ENCODE results near the gene PET100. TPM values are rescaled to one million over a fixed set of nuclear protein-coding genes. Genes with fewer than 3 reads are reported as not detected.

PET100 gene
- total and polyA plus RNA-seq, 12 donors = 99.1 to 1,041 (median 150) TPM

DNA sequence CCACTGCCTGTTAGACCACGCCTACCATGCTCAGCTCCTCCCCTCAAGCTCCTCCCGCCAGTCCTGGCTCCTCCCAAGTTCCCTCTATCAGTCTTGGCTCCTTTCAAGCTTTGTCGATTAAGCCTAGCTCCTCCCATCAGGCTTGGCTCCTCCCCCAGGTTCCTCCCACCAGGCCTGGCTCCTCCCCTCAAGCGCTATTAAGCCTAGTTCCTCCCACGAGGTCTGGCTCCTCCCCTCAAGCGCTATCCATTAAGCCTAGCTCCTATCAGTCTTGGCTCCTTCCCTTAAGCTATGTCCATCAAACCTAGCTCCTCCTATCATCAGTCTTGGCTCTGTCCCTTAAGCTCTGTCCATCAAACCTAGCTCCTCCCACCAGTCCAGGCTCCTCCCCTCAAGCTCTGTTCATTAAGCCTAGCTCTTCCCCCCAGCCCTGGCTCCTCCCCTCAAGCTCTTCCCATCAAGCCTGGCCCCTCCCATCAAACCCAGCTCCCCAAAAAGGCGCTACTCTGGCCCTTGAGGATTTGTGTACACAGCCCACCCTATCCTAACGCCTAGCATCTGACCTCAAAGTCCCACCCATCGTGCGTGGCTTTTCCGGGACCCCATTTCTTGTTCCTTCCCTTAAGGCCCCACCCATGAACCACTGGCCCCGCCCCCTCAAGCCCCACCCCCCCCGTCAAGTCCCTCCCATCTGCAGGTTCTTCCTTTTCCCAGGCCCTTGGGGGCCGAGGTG lies 23.9 kb upstream of the PET100 start:
- no peaks in the 10 kb centered on the region for H3K9me3 ChIP-seq
- H3K27ac ChIP-seq = no peak overlapping the region
- no peaks in the 10 kb centered on the region for H3K4me1 ChIP-seq
- 61 to 70% methylated on average over 14 of the region's 14 CpGs for WGBS, 2 donors
- intact Hi-C loops (cut with DNase I) = no loop called here
- H3K27me3 ChIP-seq = peaks cover 0 to 51% (median 31%) of the 10 kb centered on the region in 7 donors
- DNase-seq (no peak), ATAC-seq (no peak)
- no peak for TF ChIP-seq CTCF (IDR thresholded peaks at IDR 0.05)
- no peak overlapping the region for H3K4me3 ChIP-seq
- H3K36me3 ChIP-seq = no peaks in the 10 kb centered on the region

DNA sequence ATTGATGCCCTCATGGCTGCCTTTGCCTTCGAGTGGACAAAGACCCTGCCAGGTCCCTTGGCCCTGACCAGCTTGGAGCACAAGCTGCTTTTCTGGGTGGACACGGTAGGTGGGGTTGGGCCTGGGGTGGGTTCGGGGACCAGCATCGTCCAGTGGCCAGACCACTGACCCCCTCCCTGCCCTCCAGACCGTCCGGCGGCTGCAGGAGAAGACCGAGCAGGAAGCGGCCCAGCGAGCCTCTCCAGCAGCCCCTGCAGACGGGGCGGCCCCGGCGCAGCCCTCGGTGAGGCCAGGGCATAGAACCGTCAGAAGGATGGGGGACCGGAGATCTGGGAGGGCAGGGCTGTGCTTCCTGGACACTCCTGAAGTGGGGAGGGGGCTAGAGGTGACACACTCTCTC lies 23.3 kb upstream of the PET100 start:
- Histone ChIP-seq H3K27me3 (peaks cover 0 to 53% (median 29%) of the 10 kb centered on the region in 7 donors), H3K4me1 (no peaks in the 10 kb centered on the region), H3K36me3 (no peaks in the 10 kb centered on the region), H3K27ac (no peak overlapping the region), H3K4me3 (no peak overlapping the region), H3K9me3 (no peaks in the 10 kb centered on the region)
- no peak for DNase-seq
- ATAC-seq = peak in 1 of 8 donors; percentile 11
- WGBS, 2 donors = 75 to 86% methylated on average over 11 to 17 of the region's 17 CpGs
- intact Hi-C loops (cut with DNase I) = no loop called here
- TF ChIP-seq CTCF (IDR thresholded peaks at IDR 0.05) = no peak

DNA sequence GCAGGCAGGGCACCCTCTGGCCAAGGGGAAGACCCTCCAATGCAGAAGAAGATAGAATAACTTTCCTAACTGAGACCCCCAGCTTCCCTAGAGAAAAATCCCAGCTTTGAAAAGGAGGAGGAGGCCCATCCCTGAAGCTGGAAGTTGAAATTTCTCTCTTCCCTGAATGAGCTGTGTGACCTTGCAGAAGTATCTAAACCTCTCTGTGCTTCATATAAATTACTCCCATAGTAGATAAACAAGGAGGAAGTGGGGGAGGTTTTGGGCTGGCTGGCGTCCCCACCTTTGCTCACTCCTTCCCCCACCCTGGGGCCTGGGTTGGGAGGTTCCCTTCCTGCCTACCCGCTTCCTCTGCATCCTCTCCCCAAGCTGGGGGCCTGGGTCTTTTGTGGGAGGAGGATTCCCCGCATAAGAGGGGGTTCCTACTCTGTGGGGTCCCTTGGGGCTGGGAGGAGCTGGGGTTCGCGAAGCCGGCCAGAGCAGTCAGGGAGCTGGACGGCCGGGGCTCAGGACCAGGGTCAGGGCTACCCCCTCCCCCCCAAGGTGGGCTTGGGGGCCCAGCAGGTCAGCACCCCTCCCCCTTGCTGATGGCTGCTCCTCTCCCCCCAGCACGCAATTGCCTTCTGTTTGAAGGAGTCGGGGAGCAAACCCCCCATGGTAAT lies 22.2 kb upstream of the PET100 start:
- DNase-seq = no peak
- peaks cover 0 to 43% (median 22%) of the 10 kb centered on the region in 7 donors for H3K27me3 ChIP-seq

More for the DNA sequence above, 22.2 kb upstream of the PET100 start:
- Histone ChIP-seq H3K36me3 (no peaks in the 10 kb centered on the region), H3K4me3 (no peak overlapping the region), H3K27ac (no peak overlapping the region), H3K9me3 (no peaks in the 10 kb centered on the region), H3K4me1 (no peaks in the 10 kb centered on the region)
- no peak for ATAC-seq
- no peak for TF ChIP-seq CTCF (IDR thresholded peaks at IDR 0.05)
- intact Hi-C loops (cut with DNase I) = no loop called here
- WGBS, 2 donors = 67 to 72% methylated on average over 9 to 10 of the region's 10 CpGs

All from heart right ventricle (tissue), 16 donors.